Muscle layer of colon (tissue), 2 donors: ENCODE measurements around the gene SNORC.
"Not testable (repeated sequence)": the region's sequence is repeated elsewhere in the genome, so short reads cannot be mapped to it uniquely, and the experiment has no call there.

Experiments
- H3K27ac ChIP-seq: one replicate; pipeline ENCODE4 v1.7.0; 2013; ENCODE audit warnings: low read depth, mild to moderate bottlenecking, low read length, moderate library complexity
- H3K27me3 ChIP-seq, 2 donors: one replicate each; pipeline ENCODE4 v1.7.0; 2013; ENCODE audit warnings: low read length in 2 of 2, mild to moderate bottlenecking in 2 of 2; ENCODE audit not compliant: insufficient read depth in 2 of 2, control insufficient read depth in 1 of 2
- H3K36me3 ChIP-seq: one replicate; pipeline ENCODE4 v1.7.0; 2013; ENCODE audit warnings: mild to moderate bottlenecking, low read length; ENCODE audit not compliant: insufficient read depth
- H3K4me1 ChIP-seq: one replicate; pipeline ENCODE4 v1.7.0; 2013; ENCODE audit warnings: mild to moderate bottlenecking, low read length; ENCODE audit not compliant: insufficient read depth
- H3K4me3 ChIP-seq, 2 donors: one replicate each; pipeline ENCODE4 v1.7.0; 2013; ENCODE audit warnings: low read length in 2 of 2, low read depth in 1 of 2, mild to moderate bottlenecking in 1 of 2, moderate library complexity in 1 of 2
- H3K9ac ChIP-seq: one replicate; pipeline ENCODE4 v1.7.0; 2013; ENCODE audit warnings: low read length
- H3K9me3 ChIP-seq: one replicate; pipeline ENCODE4 v1.7.0; 2013; ENCODE audit warnings: mild to moderate bottlenecking, low read length
- donor health status: abdominal sarcoma.
- donor health status: Adenocarcinoma of cecum.

SNORC gene

DNA sequence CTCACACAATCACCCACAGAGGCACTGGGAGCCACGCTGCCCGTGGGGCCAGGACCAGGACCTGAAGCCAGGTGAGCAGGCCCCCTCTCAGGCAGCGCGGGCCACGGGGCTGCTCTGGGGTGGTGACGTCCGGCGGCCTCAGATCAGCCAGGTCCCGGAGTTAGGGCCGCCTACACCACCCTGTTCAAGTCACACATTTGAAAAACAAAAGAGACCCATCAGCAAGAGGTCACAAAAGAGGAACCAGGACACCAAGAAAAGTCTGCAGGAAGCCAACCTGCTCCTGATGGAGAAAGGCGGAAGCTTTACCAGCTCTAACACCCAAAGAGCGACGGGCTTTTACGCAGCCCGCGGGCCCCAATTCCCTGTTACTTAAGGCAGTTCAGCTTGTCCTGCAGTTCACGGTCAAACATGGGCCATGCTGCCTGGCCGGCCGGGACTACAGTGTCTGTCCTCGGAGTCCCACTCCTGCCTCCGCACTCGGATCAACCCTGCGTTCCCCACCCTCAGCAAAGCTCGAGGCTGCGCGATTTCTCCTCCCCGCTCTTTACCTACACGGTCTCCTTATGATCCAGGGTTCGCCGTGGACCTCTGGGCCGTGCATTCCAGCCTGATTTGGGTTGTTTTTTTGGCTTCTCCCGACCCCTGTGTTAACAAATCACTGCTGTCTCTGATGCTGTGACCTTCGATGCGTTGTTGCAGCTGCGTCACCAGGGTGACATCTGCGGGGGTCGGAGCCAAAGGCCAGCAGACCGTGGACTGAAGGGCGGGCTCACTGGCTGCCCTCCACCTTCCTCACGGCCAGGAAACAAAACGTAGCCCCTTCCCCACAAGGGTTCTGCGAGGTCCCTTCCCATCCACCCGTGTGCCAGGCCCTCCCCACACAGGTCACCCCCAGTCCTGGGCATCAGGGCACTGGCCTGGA is 31.0 kb downstream of the SNORC start:
- no peaks in the 10 kb centered on the region for H3K36me3 ChIP-seq
- no peak overlapping the region for H3K9ac ChIP-seq
- no peaks in the 10 kb centered on the region for H3K4me1 ChIP-seq
- peaks cover 0 to 7% of the 10 kb centered on the region in 2 donors for H3K27me3 ChIP-seq
- no peak overlapping the region for H3K27ac ChIP-seq
- no peak overlapping the region for H3K4me3 ChIP-seq
- no peaks in the 10 kb centered on the region for H3K9me3 ChIP-seq

DNA sequence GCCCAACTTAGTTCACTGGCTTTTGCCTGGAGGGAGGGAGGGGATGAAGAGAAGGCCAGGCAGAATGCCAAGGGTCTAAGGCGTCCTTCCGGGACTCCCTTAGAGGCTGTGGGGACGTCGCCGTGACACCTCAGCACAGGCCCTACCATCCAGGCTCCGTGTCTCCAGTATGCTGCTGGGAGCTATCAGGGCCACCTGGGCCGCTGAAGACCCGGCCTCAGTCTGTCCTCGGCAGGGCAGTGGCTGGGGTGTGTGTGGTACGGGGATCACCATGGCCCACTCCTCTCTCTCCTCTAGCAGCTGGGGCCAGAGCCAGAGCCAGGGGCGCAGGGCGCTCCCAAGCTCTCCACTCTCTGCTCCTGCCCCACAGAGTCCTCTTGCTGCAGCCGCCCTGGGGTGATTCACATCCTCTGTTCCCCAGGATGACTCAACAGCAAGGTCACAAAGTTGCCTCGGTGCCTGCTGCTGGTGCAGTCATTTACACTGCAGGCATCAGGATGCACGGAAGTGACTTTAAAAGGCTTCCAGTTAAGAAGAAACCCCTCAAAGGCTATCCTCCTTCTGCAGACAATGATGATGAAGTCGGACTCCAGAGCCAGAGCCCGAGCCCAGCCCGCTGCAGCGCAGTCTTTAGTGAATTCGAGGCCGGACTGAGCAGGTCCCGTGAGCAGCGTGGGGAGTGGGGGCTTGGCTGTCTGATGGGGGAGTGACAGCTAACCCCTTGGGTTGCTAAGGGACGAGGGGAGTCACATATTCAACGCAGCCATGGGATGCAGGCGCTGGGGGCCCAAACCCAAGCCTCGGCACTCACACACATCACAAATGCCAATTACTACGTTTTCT is 31.9 kb downstream of the SNORC start:
- Histone ChIP-seq H3K27me3 (peaks cover 0 to 7% of the 10 kb centered on the region in 2 donors), H3K4me3 (no peak overlapping the region), H3K4me1 (no peaks in the 10 kb centered on the region), H3K9me3 (no peaks in the 10 kb centered on the region), H3K9ac (no peak overlapping the region), H3K27ac (no peak overlapping the region), H3K36me3 (no peaks in the 10 kb centered on the region)

DNA sequence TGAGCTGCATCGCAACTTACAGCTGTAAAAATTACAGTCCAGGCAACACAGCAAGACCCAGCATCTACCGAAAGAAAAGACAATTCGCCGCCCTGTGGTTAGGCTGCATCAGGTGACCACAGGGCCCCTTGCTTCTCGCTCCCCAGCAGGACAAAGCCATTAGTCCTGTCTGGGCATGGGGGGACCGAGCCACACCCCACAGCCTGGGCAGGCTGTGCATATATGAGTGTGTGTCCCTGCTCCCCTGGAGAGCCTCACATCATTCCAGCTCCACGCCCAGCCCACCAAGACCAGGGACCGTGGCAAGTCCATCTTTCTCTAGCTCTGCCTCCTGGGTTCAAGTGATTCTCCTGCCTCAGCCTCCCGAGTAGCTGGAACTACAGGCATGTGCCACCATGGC is 33.9 kb downstream of the SNORC start:
- no peaks in the 10 kb centered on the region for H3K9me3 ChIP-seq
- H3K4me1 ChIP-seq = no peaks in the 10 kb centered on the region
- no peaks in the 10 kb centered on the region for H3K36me3 ChIP-seq
- H3K27me3 ChIP-seq = peaks cover 0 to 7% of the 10 kb centered on the region in 2 donors
- H3K4me3 ChIP-seq = no peak overlapping the region
- no peak overlapping the region for H3K9ac ChIP-seq
- H3K27ac ChIP-seq = no peak overlapping the region

DNA sequence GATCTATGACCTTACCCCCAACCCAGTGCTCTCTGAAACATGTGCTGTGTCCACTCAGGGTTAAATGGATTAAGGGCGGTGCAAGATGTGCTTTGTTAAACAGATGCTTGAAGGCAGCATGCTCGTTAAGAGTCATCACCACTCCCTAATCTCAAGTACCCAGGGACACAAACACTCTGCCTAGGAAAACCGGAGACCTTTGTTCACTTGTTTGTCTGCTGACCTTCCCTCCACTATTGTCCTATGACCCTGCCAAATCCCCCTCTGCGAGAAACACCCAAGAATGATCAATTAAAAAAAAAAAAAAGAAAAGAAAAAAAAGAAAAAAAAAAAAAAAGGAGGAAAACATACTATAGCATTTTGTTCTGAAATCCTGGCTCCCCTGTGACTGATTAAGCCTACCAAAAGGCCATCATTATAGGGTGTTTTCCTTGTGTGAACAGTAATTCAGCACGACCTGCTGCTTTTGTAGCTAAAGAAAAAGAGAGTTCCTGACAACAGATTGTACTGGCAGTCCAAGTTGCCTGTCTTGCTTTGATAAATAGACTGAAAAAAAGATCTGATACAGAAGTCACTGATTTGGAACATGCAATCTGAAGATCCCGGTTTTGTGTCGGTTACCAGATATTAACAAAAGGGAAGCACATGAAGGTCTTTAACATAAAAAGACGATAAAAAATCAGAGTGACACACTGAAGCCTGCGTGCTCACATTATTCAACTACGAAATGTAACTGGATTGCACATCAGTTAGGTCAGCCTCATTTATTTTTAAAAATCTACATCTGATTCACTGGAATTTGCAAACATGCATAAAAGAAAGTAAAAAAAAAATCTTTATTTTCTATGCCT is 37.0 kb downstream of the SNORC start:
- H3K4me3 ChIP-seq, H3K9ac ChIP-seq, H3K27me3 ChIP-seq, H3K4me1 ChIP-seq, H3K27ac ChIP-seq, H3K36me3 ChIP-seq, H3K9me3 ChIP-seq: not testable (repeated sequence)

DNA sequence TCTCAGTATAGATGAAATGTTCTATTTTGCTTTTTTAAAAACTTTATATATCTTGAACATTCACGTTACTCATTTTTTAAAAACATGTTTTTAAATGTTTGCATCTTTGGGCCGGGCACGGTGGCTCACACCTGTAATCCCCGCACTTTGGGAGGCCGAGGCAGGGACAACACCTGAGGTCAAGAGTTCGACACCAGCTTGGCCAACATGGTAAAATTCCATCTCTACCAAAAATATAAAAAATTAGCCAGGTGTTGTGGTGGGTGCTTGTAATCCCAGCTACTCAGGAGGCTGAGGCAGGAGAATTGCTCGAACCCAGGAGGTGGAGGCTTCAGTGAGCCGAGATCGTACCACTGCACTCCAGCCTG is 37.6 kb downstream of the SNORC start:
- H3K9me3 ChIP-seq, H3K4me1 ChIP-seq, H3K4me3 ChIP-seq, H3K36me3 ChIP-seq, H3K27ac ChIP-seq, H3K9ac ChIP-seq, H3K27me3 ChIP-seq: not testable (repeated sequence)

DNA sequence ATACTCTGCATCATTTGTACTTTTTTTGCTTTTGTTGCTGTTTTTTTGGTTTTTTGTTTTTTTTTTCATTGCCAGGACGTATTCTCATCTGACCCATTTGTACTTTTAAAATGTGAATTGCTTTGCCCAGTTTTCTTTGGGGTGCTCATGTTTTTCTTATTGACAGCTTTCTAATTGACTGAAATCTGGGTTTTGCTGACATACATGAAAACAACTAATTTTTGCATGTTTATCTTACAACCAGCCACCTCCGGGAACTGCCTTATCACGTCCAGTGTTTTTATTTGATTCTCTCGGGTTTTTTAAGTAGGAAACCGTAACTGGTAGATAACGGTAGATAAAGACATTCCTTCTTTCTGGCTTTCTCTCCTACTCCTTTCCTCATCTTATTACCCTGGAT is 38.6 kb downstream of the SNORC start:
- Histone ChIP-seq H3K9me3 (peaks cover 4% of the 10 kb centered on the region), H3K27ac (no peak overlapping the region), H3K9ac (no peak overlapping the region), H3K36me3 (no peaks in the 10 kb centered on the region), H3K27me3 (no peaks in the 10 kb centered on the region), H3K4me3 (no peak overlapping the region), H3K4me1 (no peaks in the 10 kb centered on the region)

DNA sequence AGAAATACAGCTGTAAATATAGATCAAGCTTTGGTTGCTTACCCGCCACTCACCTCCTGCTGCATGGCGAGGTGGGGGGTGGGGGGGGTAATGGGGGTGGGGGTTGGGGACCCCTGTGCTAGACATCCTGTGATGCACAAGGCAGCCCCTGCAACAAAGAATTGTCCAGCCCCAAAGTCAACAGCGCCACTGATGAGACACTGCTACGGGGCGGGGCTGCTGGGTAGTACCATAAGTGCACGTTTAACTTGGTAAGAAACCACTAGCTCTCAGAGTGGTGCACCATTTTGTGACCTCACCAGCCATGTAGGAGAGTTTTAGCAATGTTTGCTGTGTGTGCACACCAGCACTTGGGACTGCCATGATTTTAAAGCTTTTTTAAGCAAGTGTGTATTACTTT is 40.3 kb downstream of the SNORC start:
- H3K4me1 ChIP-seq = no peaks in the 10 kb centered on the region
- peaks cover 4% of the 10 kb centered on the region for H3K9me3 ChIP-seq
- H3K9ac ChIP-seq = no peak overlapping the region
- H3K36me3 ChIP-seq = no peaks in the 10 kb centered on the region
- H3K27me3 ChIP-seq = no peaks in the 10 kb centered on the region
- H3K27ac ChIP-seq = no peak overlapping the region
- H3K4me3 ChIP-seq = no peak overlapping the region

DNA sequence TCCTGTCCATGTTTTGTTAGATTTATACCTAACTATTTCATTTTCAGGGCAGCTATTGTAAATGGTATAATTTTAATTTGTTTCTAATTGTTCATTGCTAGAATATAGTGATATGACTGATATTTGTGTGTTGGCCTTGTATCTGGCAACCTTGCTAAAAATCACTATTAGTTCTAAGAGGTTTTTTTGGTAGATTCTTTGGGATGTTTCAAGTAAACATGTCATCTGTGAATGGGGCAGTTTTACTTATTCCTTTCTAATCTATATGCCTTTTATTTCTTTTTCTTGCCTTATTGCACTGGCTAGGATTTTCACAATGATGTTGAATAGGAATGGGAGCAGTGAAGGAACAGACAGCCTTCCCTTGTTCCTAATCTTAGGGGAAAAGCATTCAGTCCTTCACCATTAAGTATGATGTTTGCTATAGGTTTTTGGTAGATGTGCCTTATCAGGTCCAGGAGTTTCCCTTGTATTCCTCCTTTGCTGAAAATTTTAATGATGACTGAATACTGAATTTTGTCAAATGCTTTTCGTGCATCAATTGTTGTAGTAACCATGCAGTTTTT is 41.7 kb downstream of the SNORC start:
- Histone ChIP-seq H3K36me3 (no peaks in the 10 kb centered on the region), H3K9me3 (peaks cover 4% of the 10 kb centered on the region), H3K27ac (no peak overlapping the region), H3K9ac (no peak overlapping the region), H3K4me1 (no peaks in the 10 kb centered on the region), H3K4me3 (no peak overlapping the region), H3K27me3 (no peaks in the 10 kb centered on the region)

DNA sequence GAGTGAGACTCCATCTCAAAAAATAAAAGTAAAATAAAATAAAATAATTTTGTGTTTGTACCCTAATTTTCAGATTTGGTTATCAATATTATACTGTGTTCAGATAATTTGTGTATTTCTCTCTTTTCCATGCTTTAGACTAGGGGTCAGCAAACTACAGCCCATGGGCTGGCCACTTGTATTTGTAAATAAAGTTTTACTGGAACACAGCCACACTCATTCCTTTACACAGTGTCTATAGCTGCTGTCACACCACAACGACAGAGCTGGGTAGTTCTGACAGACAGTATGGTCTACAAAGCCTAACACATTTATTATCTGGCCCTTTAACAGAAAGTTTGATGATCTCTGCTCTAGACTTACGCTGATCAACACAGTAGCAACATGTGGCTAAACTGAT is 43.8 kb downstream of the SNORC start:
- no peaks in the 10 kb centered on the region for H3K36me3 ChIP-seq
- H3K4me3 ChIP-seq = no peak overlapping the region
- peaks cover 4% of the 10 kb centered on the region for H3K9me3 ChIP-seq
- no peak overlapping the region for H3K9ac ChIP-seq
- H3K27ac ChIP-seq = no peak overlapping the region
- H3K4me1 ChIP-seq = no peaks in the 10 kb centered on the region
- H3K27me3 ChIP-seq = no peaks in the 10 kb centered on the region

DNA sequence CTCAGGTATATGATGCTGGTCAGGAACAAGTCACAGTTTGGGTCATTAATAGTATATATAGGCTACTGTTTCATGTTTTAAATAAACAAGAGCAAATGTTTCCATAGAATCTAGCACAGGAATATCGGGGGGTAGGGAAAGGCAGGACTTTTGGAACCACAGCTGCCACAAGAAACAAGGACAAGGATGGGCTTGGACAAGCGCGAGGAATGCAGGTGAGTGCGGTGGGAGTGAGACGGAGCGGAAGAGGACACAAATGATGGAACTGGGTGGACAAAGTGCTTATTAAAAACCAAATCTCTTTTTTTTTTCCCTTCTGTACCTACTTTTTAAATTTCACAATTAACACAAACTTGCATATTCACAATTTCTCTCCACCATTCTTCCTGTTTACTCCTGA is 49.1 kb downstream of the SNORC start:
- Histone ChIP-seq H3K4me1 (no peaks in the 10 kb centered on the region), H3K27ac (no peak overlapping the region), H3K27me3 (peaks cover 0 to 5% of the 10 kb centered on the region in 2 donors), H3K9me3 (no peaks in the 10 kb centered on the region), H3K36me3 (no peaks in the 10 kb centered on the region), H3K4me3 (no peak overlapping the region), H3K9ac (no peak overlapping the region)

DNA sequence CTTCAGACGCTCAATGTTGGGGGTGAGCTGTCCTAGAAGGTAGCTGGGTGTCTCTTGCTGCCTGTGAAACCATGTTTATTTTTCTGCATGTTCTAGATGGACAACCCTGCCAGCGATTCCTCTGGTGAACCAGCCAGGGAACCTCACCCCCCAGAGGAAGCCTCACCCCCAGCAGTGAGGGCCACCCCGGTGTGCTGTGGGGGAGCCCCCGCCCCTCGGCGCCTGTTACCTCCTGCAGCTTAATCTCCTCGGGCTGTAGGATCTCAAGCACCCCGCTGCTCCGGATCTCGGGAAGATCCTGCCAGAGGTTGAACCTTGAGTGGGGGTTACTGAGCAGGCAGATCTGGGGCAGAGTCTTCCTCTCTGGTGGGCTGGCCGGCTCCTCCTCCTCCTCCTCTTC is 50.0 kb downstream of the SNORC start:
- H3K27me3 ChIP-seq = peaks cover under 1 to 7% of the 10 kb centered on the region in 2 donors
- H3K9me3 ChIP-seq = peaks cover 5% of the 10 kb centered on the region
- H3K4me1 ChIP-seq = no peaks in the 10 kb centered on the region
- no peak overlapping the region for H3K9ac ChIP-seq
- H3K36me3 ChIP-seq = no peaks in the 10 kb centered on the region
- H3K27ac ChIP-seq = no peak overlapping the region
- no peak overlapping the region for H3K4me3 ChIP-seq
